Measurements from ENCODE around the gene MYO9B.

Gene MYO9B

GRCh38 chr19:17049711-17050280 lies 25.8 kb upstream of the MYO9B start:
- no peak for TF ChIP-seq CTCF (IDR thresholded peaks at IDR 0.05; ENCODE audit: poor library complexity, severe bottlenecking)
- peak; percentile 94 for ATAC-seq (ENCODE audit: low read depth)
- peaks cover 3% of the 10 kb centered on the region for H3K4me1 ChIP-seq (ENCODE audit: insufficient read depth, poor library complexity, severe bottlenecking)
- DNase-seq (ENCODE audit: low spot score) = no peak
- H3K36me3 ChIP-seq (ENCODE audit: low read depth) = peaks cover 45% of the 10 kb centered on the region
- H3K9me3 ChIP-seq (ENCODE audit: severe bottlenecking) = no peaks in the 10 kb centered on the region
- H3K27me3 ChIP-seq (ENCODE audit: insufficient read depth, poor library complexity, severe bottlenecking) = no peaks in the 10 kb centered on the region
- no peak overlapping the region for H3K27ac ChIP-seq (ENCODE audit: poor library complexity, severe bottlenecking)
- H3K4me3 ChIP-seq (ENCODE audit: severe bottlenecking) = no peak overlapping the region

- TF ChIP-seq CTCF (IDR thresholded peaks at IDR 0.05; ENCODE audit: poor library complexity, severe bottlenecking) = peak; percentile 45
- Histone ChIP-seq H3K4me3 (ENCODE audit: severe bottlenecking) (no peak overlapping the region), H3K9me3 (ENCODE audit: severe bottlenecking) (no peaks in the 10 kb centered on the region), H3K36me3 (ENCODE audit: low read depth) (peaks cover 58% of the 10 kb centered on the region), H3K4me1 (ENCODE audit: insufficient read depth, poor library complexity, severe bottlenecking) (peaks cover 3% of the 10 kb centered on the region), H3K27me3 (ENCODE audit: insufficient read depth, poor library complexity, severe bottlenecking) (no peaks in the 10 kb centered on the region), H3K27ac (ENCODE audit: poor library complexity, severe bottlenecking) (no peak overlapping the region)
- no peak for ATAC-seq (ENCODE audit: low read depth)
- DNase-seq (ENCODE audit: low spot score) = no peak
Observed at GRCh38 chr19:17052439-17052838, 23.1 kb upstream of the MYO9B start.

- DNase-seq (ENCODE audit: low spot score) = no peak
- no peaks in the 10 kb centered on the region for H3K4me1 ChIP-seq (ENCODE audit: insufficient read depth, poor library complexity, severe bottlenecking)
- no peaks in the 10 kb centered on the region for H3K27me3 ChIP-seq (ENCODE audit: insufficient read depth, poor library complexity, severe bottlenecking)
- H3K9me3 ChIP-seq (ENCODE audit: severe bottlenecking) = no peaks in the 10 kb centered on the region
- no peak overlapping the region for H3K4me3 ChIP-seq (ENCODE audit: severe bottlenecking)
- no peak for TF ChIP-seq CTCF (IDR thresholded peaks at IDR 0.05; ENCODE audit: poor library complexity, severe bottlenecking)
- ATAC-seq (ENCODE audit: low read depth) = no peak
- H3K36me3 ChIP-seq (ENCODE audit: low read depth) = peaks cover 74% of the 10 kb centered on the region
- H3K27ac ChIP-seq (ENCODE audit: poor library complexity, severe bottlenecking) = no peak overlapping the region
Observed at GRCh38 chr19:17054746-17055145, 20.8 kb upstream of the MYO9B start.

- Histone ChIP-seq H3K4me1 (ENCODE audit: insufficient read depth, poor library complexity, severe bottlenecking) (no peaks in the 10 kb centered on the region), H3K4me3 (ENCODE audit: severe bottlenecking) (no peak overlapping the region), H3K27ac (ENCODE audit: poor library complexity, severe bottlenecking) (no peak overlapping the region), H3K9me3 (ENCODE audit: severe bottlenecking) (no peaks in the 10 kb centered on the region), H3K36me3 (ENCODE audit: low read depth) (peaks cover 72% of the 10 kb centered on the region), H3K27me3 (ENCODE audit: insufficient read depth, poor library complexity, severe bottlenecking) (no peaks in the 10 kb centered on the region)
- ATAC-seq (ENCODE audit: low read depth) (no peak), DNase-seq (ENCODE audit: low spot score) (no peak)
- no peak for TF ChIP-seq CTCF (IDR thresholded peaks at IDR 0.05; ENCODE audit: poor library complexity, severe bottlenecking)
Observed at GRCh38 chr19:17055636-17056035, 19.9 kb upstream of the MYO9B start.

GRCh38 chr19:17058236-17058635 lies 17.3 kb upstream of the MYO9B start:
- Histone ChIP-seq H3K4me1 (ENCODE audit: insufficient read depth, poor library complexity, severe bottlenecking) (no peaks in the 10 kb centered on the region), H3K9me3 (ENCODE audit: severe bottlenecking) (no peaks in the 10 kb centered on the region), H3K36me3 (ENCODE audit: low read depth) (peaks cover 71% of the 10 kb centered on the region), H3K4me3 (ENCODE audit: severe bottlenecking) (no peak overlapping the region), H3K27me3 (ENCODE audit: insufficient read depth, poor library complexity, severe bottlenecking) (no peaks in the 10 kb centered on the region), H3K27ac (ENCODE audit: poor library complexity, severe bottlenecking) (no peak overlapping the region)
- no peak for ATAC-seq (ENCODE audit: low read depth)
- TF ChIP-seq CTCF (IDR thresholded peaks at IDR 0.05; ENCODE audit: poor library complexity, severe bottlenecking) = no peak
- DNase-seq (ENCODE audit: low spot score) = no peak

Measured in RWPE2 (cell line).